Measurements from ENCODE around the gene RTP3.

Gene RTP3

DNA sequence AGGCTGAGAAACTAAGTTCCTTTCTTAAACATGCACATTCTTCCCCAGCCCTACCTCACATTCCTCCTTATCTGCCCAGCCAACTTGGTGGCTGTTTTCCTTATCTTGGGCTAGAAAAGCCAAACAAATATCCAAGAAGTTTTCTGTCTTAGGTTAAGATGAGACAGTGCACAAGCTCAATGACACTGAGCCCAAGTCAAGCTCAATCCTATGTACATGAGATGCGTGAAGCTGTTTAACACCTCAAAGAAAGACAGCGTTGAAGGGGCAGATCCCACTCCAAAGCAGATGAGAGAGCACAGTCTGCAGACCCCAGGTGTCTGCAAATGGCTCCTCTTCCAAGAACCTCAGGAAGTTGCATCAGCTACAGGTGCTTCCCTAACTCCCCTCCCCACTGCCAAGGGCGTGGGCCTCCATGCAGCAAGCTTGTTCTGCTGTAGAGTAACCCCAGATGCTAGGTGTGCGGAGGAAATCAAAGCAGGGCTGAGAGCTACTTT is 51.7 kb downstream of the RTP3 start:
- DNase-seq: no peak

- no peak for DNase-seq
Observed at GRCh38 chr3:46549989-46550388, 52.2 kb downstream of the RTP3 start.
